ENCODE data around the gene TTC23L.

Gene TTC23L

DNA sequence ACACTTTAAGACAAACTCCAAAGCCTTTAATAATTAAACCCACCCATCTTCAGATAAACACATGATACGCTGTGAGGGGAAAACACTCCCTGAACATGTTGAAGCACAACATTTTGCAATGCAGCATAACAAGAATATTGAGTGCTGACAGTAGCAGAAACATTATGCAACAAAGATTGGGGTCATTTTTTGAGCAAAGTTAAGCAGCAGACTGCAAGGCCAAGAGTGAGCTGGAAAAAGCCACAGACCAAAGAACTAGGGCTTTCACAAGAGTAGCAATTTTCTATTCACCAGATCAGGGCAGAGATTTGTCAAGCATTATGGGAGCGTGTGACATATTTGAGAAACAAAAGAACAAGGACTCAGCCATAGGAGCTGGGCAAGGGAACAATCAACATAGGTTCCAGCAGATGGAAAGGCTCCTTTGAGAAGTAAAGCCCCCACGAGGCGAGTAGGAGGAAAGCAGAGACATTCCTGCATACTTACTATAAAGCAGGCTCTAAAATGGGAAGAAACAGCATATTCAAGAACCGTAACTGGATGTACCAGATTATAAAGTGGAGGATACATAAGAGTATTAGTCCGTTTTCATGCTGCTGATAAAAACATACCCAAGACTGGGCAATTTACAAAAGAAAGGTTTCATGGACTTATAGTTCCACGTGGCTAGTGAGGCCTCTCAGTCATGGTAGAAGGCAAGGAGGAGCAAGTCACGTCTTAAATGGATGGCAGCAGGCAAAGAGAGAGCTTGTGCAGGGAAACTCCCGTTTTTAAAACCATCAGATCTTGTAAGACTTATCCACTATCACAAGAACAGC lies 4.8 kb upstream of the TTC23L start:
- DNase-seq: no peak

DNA sequence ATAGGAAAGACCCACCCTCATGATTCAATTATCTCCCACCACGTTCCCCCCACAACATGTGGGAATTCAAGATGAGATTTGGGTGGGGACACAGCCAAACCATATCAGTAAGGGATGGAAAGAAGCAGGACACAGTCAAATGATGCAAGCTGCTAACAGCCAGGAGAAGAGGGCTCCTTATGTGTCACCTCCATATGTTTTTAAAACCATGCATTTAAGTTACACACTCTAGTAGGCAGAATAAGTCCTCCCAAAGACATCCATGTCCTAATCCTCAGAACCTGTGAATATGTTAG lies 4.2 kb upstream of the TTC23L start:
- no peak for DNase-seq

DNA sequence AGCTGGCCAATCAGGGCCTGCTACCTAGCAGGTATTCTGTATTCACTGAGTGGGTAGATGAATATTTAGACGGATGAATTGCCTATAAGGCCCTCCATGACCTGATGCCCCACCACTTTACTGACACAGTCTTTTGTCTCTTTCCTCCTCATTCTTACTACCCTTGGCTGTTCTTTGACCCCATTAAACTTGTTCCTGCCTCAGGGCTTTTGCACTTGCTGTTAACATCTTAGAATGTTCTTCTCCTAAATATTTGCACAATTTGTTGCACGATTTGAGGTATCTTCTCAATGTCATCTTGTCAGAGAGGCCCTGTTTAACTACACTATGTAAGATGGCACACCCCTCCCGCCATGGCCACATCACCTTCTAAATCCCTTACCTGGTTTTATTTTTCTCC lies 3.3 kb upstream of the TTC23L start:
- DNase-seq: no peak

DNA sequence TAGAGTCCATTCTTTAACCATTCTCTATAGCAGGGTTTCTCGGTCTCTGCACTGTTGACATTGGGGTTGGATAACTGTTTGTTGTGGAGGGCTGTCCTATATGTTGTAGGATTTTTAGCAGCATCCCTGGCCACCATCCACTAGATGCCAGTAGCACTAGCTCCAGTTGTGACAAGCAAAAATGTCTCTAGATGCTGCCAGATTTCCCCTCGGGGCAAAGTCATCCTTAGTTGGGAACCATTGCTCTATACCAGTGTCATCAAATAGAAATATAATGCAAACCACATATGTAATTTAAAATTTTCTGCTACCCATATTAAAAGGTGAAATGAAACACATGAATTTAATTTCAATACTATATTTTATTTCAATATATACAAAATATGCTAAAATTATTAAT lies 2.9 kb downstream of the TTC23L start:
- DNase-seq: no peak

DNA sequence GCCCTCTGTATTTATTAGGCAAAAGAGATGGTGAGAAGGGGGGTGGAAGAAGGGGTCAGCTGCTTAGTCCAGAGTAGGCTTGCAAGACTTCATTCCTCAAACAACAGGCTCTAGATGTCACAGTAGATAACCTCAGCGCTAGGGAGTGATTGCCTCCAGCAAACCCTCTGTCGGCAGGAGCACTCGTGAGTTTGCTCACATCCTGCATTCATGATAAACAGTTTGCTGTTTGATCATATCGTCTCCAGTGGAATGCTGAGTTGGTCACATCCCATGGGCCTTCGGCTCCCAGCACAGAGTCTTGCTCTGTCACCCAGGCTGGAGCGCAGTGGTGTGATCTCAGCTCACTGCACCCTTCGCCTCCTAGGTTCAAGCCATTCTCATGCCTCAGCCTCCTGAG lies 3.6 kb downstream of the TTC23L start:
- DNase-seq: no peak

DNA sequence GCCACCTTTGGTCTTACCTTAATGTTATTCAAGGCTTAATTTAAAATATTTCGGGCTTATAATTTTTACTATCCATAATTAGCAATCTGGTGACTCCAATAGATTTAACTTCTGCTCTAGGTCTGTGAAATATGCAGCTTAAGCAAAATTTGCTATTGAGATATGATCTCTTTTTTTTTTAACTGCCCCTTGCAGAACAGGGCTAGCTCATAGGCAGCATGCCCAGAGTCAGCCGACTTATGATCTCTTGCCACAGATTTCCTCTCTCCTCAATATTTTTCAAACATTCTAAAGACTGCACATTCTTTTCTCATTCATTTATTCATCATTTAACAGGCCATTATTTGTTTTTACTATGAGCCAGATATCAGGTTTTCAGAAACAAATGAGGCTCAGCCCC lies 4.5 kb downstream of the TTC23L start:
- no peak for DNase-seq

DNA sequence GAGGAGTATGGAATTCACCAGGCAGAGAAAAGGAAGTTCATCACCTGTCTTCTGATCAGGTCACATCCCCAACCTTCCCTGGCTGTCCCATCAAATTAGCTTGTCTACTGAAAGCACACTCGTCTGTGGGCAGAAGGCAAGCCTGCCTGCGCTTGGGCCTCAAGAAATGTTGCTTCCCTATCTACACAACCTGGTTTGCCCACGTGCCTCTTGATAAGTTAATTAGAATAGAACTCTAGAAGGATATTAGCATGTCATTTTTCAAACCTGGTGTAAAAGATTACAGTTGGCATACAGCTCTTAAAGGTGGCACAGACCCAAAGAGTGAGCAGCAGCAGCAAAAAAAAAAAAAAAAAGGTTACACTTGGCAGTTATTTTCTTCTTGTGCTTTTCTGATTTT lies 5.1 kb downstream of the TTC23L start:
- no peak for DNase-seq

DNA sequence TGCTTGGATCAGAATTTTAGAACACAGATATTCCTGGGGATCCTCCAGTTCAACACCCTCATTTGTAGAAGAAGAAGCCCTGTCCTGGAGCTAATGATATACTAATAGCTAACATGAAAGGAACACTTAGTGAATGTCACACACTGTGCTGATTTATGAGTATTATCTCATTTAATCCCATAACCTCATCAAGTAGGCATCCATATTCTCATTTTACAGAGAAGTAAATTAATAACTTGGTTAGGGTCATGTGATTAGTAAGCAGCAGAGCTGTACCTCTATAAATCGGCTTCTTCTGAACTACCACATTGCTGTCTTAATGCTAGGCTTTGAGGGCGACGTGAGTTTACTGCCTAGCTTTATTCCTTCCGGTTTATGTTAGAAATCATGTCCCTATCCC lies 6.0 kb downstream of the TTC23L start:
- no peak for DNase-seq

DNA sequence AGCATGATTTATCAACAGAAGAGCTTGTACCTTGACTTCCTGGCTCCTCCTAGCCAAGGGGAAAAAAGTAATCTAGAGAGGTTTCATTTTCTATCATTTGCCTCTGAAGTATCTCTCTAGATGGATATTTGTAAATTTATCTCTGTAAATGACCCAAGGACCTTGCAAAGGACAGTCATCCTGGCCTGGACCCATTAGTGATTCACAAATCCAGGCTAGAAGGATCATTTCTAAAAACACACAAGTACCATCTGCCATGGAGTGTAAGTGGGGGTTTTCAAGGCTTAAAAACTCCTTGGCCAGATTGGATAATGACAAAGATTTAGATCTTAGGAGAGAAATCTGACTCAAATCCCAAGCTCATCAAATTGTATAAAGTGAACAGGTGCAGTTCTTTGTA lies 8.1 kb downstream of the TTC23L start:
- DNase-seq: no peak

DNA sequence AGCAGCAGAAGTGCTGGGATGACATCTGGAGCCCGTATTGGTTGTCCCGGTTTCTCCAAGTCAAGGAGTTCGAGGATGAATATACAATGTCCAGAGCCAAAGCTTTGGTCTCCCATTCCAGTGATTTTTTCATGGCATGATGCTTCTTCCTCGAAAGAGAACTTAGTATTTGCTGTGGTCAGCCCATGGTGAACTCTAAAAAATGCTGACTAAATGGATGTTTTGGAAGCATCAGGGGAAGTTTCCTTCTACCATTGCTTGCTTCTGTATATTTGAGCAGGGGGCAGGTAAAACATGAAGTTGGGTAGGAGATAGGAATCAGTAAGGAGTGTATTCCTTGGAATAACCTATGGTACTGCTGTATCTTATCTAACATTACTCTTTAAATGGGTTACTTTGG lies 8.6 kb downstream of the TTC23L start:
- no peak for DNase-seq

DNA sequence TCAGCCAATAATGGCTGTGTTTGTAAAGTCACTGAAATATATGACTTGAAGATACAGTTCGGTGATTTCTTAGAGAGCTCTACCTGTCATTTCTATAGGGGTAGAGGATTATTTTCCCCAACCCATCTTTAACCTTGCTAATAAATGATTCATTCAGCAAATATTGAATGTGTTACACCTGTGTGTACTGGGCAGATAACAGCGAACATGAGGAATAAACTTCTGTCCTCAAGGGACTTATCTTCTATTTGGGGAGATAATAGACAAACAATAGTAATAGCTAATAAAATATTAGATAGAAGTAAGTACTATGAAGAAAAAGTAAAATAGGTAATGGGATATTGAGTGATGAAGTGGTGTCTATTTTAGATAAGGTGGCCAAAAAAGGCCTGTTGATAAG lies 9.3 kb downstream of the TTC23L start:
- no peak for DNase-seq

DNA sequence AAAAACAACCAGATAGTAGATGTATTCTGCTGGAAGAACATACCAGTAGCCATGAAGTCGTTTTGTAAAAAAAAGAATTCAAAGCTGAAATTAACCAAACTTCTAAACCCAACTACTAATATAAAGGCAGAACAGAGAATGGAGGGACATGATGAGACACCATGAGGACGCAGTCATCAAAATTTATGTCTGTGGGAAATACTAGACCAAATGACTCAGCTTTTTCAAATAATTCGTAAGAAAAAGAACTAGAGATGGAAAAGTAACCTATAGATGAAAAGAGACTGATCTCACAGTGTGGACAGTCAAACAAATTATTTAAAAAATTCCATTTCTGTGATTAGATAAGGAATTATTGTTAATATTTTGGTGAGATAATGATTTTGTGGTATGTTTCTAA lies 10.3 kb downstream of the TTC23L start:
- DNase-seq: no peak

DNA sequence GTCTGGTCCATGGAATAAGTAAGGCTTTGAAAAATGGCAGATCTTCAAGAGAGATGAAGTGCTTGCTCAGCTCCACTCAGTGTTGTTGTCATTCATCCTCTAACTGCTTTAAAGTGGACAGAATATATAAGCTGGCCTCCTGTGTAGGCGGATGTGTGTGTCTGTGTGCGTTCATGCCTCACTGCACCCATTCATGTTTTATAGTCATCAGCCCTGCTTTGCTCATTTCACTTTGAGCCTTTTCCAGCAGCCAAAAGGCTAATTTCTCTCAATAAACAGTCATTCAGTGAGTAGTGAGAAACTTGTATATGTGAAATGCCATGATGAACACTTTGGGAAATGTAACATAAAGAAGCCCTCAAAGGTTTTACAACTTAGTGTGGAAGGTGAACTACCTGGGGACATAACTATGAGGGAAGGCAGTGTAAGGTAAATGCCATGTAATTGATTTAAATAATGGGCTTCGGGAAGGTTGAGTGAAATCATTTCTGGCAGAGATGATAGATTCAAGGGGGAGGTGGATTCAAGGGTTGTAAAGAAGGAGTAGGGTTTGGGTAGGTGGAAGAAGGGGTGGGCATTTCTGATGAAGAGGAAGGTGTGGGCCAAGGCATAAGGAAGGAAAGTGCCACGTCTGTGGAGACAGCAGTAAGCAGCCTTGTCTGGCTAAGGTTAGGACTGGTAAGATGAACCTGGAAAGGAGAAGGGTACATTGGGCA lies 15.7 kb downstream of the TTC23L start:
- DNase-seq: no peak

DNA sequence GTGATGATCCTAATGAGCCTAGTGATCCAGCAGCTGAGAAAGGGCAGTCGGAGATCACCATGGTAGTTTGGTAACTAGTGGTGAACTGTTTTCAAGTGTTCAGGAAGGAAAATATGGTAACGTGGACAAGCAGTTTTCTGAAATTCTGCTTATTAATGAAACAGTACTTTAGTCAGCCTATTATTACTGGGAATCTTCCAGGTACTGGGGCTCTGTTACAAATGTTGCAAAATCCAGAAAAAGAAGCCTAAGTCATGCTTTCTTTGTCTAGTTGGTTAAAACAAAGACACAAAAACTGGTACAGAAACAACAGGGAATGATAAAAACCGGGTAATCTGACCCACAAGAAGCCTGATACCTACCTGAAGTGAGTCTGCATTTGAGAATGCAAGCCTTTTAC lies 18.2 kb downstream of the TTC23L start:
- no peak for DNase-seq

DNA sequence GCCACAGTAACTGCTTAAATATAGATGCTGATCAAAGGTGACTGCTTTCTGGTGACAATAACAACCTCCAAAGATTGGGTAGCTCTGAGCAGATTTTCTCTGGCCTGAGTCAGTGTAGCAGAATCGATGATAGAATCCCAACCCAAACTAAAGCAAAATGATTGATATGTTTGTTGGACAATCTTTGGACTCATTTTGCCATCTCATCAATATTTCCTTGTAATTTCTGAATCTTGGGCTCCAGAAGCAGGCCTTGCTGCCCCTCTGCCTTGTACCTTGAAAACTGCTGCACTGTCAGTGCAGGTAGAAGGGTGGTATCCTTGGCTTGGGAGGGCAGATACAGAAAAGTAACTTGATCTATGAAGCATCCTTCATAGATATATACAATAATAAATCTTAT lies 18.9 kb downstream of the TTC23L start:
- no peak for DNase-seq

DNA sequence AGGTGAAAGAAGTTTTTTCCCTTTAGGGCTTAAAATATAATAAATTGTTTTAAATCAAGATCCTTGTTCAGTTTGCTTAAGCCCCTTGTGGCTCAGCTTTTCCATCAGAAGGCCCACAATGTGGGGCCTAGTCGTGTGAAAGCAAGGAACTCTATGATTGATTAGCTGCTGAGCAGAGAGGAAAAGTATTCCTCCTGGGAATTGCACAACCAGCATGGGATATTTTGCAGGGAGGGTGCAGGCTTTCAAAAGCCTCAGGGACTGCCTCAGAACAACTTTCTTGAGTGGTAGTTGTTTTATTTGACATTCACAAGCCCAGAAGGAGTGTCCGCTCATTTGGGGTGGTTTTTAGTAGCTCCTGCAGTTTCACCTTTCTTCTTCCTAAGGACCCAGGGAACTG lies 19.8 kb downstream of the TTC23L start:
- DNase-seq: no peak

DNA sequence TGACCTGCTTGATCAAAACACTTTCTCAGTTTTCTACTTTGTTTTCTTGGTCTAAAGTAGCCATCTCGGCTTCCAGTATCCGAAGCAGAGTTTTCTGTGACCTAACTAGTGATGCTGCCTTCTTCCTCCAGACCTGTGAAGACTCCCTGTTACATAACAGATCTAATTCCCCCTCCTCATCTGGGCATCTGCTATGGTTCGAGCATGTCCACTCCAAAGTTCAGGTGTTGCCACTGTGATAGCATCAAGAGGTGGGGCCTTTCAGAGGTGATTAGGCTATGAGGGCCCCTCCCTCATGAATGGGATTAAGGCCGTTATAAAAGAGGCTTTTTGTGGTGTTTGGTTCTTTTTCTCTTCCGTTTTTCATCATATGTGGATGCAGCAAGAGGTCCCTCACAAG lies 20.3 kb downstream of the TTC23L start:
- no peak for DNase-seq

DNA sequence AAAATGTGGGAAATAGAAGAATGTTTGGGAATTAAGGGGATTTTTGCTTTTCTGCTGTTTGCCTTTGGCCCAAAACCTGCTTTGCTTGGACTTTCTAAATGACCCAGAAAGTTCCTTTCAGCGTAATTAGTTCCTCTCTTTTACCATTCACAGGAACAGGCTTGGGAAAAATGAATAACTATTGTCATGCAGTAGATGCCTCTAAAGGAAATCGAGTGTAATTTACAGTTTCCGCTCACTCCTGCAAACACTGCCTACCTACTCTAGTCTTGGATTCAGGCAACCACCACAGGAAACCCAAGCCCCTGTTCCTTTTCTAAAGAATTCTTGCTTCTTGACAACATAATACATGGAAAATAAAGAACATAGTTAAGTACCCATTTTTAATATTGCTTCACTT lies 25.0 kb downstream of the TTC23L start:
- no peak for DNase-seq

DNA sequence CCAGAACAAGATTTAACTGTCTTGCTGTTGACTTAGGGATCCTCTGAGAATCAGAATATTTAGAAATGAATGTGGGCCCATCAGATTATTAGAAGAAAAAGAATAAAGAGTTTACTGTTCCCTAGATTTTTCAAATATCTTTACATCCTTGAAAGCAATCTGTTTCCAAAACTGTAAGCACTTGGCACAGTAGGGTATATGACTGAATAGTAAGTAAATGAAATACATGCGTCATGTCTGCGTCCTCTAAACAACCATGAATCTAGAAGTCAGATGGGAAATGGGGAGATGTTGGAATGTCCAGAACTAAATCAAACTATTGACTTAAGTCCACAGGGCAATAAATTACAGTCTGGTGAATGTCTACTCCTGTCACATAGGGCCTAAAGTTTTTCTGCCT lies 26.1 kb downstream of the TTC23L start:
- no peak for DNase-seq

DNA sequence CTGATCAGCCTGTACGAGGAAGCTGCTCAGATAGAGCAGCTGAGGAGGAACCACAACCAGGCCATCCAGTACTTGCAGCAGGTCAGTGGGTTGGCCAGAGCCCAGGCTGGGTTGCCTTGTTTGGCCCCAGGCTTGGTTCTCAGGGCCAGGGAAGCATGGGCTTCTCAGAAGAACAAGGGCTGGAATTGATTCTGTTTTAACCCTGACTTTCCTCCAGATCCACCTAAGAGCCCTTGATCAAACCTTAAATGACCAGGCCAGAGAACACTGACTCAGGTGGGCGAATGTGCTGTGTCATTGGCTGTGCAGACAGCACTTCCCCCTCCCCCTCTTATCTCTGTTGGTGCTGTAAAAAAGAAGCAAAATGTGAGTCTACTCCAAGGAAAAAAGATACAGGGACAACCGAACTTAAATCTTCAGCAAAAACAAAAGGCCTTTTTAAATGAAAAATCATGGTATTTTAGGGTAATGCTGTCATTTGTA lies 28.1 kb downstream of the TTC23L start:
- no peak for DNase-seq

DNA sequence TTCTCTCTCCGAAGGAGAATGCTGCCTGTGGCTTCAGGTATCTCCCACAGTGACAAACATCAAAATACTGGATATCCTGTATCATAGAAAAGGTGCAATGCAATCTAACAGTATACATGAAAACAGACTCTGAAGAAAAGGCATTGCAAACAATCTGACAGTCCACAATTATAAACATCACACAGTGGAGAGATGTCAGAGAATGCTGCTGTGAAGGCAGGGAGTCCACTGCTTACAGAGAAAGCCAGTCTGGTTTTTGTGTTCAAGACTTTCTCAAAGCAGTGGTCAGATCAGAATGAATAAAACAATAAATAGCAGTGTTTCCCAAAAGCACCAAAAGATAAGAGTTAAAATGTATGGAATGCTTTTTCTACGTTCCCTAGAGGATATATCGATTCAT lies 28.7 kb downstream of the TTC23L start:
- DNase-seq: no peak

DNA sequence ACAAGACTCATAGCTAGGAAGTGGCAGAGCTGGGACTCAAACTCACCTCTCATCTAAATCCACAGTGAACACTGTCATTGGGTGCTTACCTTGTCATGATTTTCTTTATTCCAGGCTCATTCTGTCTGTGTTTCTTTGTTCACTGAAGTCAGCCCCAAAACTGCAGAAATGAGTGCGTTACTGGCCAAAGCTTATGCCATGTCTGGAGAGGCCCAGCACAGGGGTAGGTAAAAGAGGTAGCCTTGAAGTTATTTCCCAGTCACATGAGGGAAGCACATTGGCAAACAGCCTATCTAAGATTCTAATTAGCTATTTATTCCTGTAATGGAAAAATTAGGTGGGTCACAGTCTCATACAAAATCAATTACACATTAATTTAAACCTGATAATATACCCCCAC lies 29.8 kb downstream of the TTC23L start:
- no peak for DNase-seq

DNA sequence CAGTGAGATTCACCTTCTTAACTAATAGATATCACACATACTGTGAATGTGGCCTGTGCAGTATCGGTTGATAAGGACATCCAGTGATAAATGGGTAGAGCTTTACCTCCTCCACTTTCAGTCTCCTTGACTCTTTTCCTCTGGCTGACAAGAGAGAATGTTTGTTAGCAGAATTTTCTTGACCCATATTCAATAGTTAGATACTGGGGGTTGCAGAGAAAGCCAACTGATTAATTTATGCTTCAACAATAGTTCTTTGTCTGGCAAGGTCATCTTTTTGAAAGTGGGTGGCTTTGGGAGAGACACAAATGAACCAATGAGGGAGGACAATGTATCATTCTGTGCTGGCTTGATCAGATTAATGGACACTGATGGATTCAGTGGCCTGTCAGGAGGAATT lies 30.3 kb downstream of the TTC23L start:
- no peak for DNase-seq

DNA sequence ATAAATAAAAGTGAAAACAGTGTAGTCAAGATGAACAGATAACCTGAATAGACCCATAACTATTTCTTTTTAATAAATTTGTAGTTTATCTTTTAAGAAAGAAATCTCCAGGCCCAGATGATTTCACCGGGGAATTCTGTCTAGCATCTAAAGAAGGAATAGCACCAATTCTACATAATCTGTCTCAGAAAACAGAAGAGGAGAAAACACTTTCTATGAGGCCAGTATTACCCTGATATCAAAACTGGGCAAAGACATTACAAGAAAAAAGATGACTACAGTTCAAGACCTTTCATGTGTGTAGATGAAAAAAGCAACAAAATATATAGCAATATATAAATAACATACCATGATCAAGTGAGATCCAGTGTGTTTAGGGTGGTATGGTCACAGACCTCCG lies 31.4 kb downstream of the TTC23L start:
- no peak for DNase-seq

DNA sequence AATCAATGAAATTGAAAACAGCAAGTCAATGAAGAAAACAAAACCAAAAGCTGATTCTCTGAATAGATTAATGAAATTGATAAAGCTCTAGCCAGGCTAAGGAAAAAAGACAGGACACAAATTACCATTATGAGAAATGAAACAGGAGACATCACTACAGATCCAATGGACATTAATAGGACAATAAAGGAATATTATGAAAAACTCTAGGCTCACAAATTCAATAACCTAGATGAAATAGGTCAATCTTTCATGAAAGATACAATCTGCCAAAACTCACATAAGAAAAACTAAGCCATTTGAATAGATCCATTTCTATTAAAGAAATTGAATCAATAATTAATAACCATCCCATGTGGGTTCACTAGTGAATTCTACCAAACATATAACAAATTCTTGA lies 37.3 kb downstream of the TTC23L start:
- DNase-seq: no peak
